T-helper 17 cell (primary cell): Measurements from ENCODE around the gene MTTP. TPM values are rescaled to one million over a fixed set of nuclear protein-coding genes. Genes with fewer than 3 reads are reported as not detected.

ENCODE experiments used
- ATAC-seq: fragments of 150-1000 bp; cut with Tn5 transposase; 2 replicates; pipeline ENCODE4 v1.10.0; 2021; ENCODE audit warnings: mild to moderate bottlenecking, moderate library complexity
- DNase-seq, 3 donors: peaks; one replicate each; pipeline versions ENCODE4 v3.0.0 to v3.0.0-alpha.2; 2020 to 2021
- H3K9me3 ChIP-seq: one replicate; pipeline ENCODE4 v1.7.0; 2013; ENCODE audit warnings: low read length, mild to moderate bottlenecking; ENCODE audit not compliant: control insufficient read depth, poor library complexity, severe bottlenecking
- H3K27ac Mint-ChIP-seq: one replicate; pipeline ENCODE4 v1.8.0; 2022; ENCODE audit warnings: mild to moderate bottlenecking, moderate library complexity, mixed read lengths
- H3K27me3 Mint-ChIP-seq: one replicate; pipeline ENCODE4 v1.8.0; 2022; ENCODE audit warnings: mixed read lengths
- H3K36me3 Mint-ChIP-seq: one replicate; pipeline ENCODE4 v1.8.0; 2022; ENCODE audit warnings: low read depth, mixed read lengths
- H3K4me1 Mint-ChIP-seq: one replicate; pipeline ENCODE4 v1.8.0; 2022; ENCODE audit warnings: mild to moderate bottlenecking, mixed read lengths
- H3K4me3 Mint-ChIP-seq: one replicate; pipeline ENCODE4 v1.8.0; 2022; ENCODE audit warnings: mild to moderate bottlenecking, moderate library complexity, mixed read lengths
- total RNA-seq, 4 donors: library from RNA in 2 of 4; stranded (reverse) in 2 of 4; gene quantifications; one replicate each; pipeline ENCODE4 v1.2.3 and lab custom pipeline; 2022 to 2026

The MTTP gene
- total RNA-seq, 2 donors from 2014 or later: not detected

GRCh38 chr4:99610605-99611175 lies 36.1 kb downstream of the MTTP start:
- no peaks in the 10 kb centered on the region for H3K4me1 Mint-ChIP-seq
- H3K9me3 ChIP-seq: no peaks in the 10 kb centered on the region
- DNase-seq (no peak), ATAC-seq (no peak)
- peaks cover 41% of the 10 kb centered on the region for H3K27me3 Mint-ChIP-seq
- H3K27ac Mint-ChIP-seq: no peak overlapping the region
- H3K4me3 Mint-ChIP-seq: no peak overlapping the region
- H3K36me3 Mint-ChIP-seq: no peaks in the 10 kb centered on the region

- no peak overlapping the region for H3K4me3 Mint-ChIP-seq
- H3K36me3 Mint-ChIP-seq: no peaks in the 10 kb centered on the region
- no peaks in the 10 kb centered on the region for H3K4me1 Mint-ChIP-seq
- peaks cover 43% of the 10 kb centered on the region for H3K27me3 Mint-ChIP-seq
- ATAC-seq: no peak
- no peak for DNase-seq
- H3K9me3 ChIP-seq: no peaks in the 10 kb centered on the region
- H3K27ac Mint-ChIP-seq: no peak overlapping the region
These were observed 37.7 kb downstream of the MTTP start for GRCh38 chr4:99612281-99612680.

- Mint-ChIP-seq H3K4me3 (no peak overlapping the region), H3K27ac (no peak overlapping the region), H3K4me1 (no peaks in the 10 kb centered on the region), H3K36me3 (no peaks in the 10 kb centered on the region), H3K27me3 (peaks cover 43% of the 10 kb centered on the region)
- no peaks in the 10 kb centered on the region for H3K9me3 ChIP-seq
- DNase-seq (no peak), ATAC-seq (no peak)
These were observed 38.1 kb downstream of the MTTP start for GRCh38 chr4:99612704-99613103.

GRCh38 chr4:99614491-99614890 lies 39.9 kb downstream of the MTTP start:
- no peaks in the 10 kb centered on the region for H3K9me3 ChIP-seq
- DNase-seq (no peak), ATAC-seq (no peak)
- Mint-ChIP-seq H3K36me3 (no peaks in the 10 kb centered on the region), H3K4me1 (no peaks in the 10 kb centered on the region), H3K4me3 (no peak overlapping the region), H3K27ac (no peak overlapping the region), H3K27me3 (peaks cover 41% of the 10 kb centered on the region)

GRCh38 chr4:99615170-99615820 lies 40.7 kb downstream of the MTTP start:
- H3K9me3 ChIP-seq: no peaks in the 10 kb centered on the region
- ATAC-seq (no peak), DNase-seq (no peak)
- Mint-ChIP-seq H3K4me1 (no peaks in the 10 kb centered on the region), H3K27me3 (peaks cover 39% of the 10 kb centered on the region), H3K4me3 (no peak overlapping the region), H3K27ac (no peak overlapping the region), H3K36me3 (no peaks in the 10 kb centered on the region)

- H3K9me3 ChIP-seq: no peaks in the 10 kb centered on the region
- H3K27ac Mint-ChIP-seq: no peak overlapping the region
- ATAC-seq: no peak
- H3K36me3 Mint-ChIP-seq: no peaks in the 10 kb centered on the region
- no peak overlapping the region for H3K4me3 Mint-ChIP-seq
- no peaks in the 10 kb centered on the region for H3K4me1 Mint-ChIP-seq
- peaks cover 31% of the 10 kb centered on the region for H3K27me3 Mint-ChIP-seq
- DNase-seq: no peak
These were observed 42.8 kb downstream of the MTTP start for GRCh38 chr4:99617374-99617773.

- no peak overlapping the region for H3K27ac Mint-ChIP-seq
These were observed 47.7 kb downstream of the MTTP start for GRCh38 chr4:99622341-99622740.

GRCh38 chr4:99624141-99624719 lies 49.6 kb downstream of the MTTP start:
- peaks cover 36% of the 10 kb centered on the region for H3K27me3 Mint-ChIP-seq
- ATAC-seq (peak; percentile 50), DNase-seq (no peak)
- H3K9me3 ChIP-seq: no peaks in the 10 kb centered on the region
- H3K4me1 Mint-ChIP-seq: no peaks in the 10 kb centered on the region
- H3K36me3 Mint-ChIP-seq: no peaks in the 10 kb centered on the region
- no peak overlapping the region for H3K27ac Mint-ChIP-seq
- no peak overlapping the region for H3K4me3 Mint-ChIP-seq

More at GRCh38 chr4:99622341-99622740, 47.7 kb downstream of the MTTP start:
- H3K9me3 ChIP-seq: no peaks in the 10 kb centered on the region
- no peaks in the 10 kb centered on the region for H3K36me3 Mint-ChIP-seq
- no peak overlapping the region for H3K4me3 Mint-ChIP-seq
- DNase-seq (no peak), ATAC-seq (no peak)
- peaks cover 34% of the 10 kb centered on the region for H3K27me3 Mint-ChIP-seq
- H3K4me1 Mint-ChIP-seq: no peaks in the 10 kb centered on the region

- no peaks in the 10 kb centered on the region for H3K9me3 ChIP-seq
- no peak overlapping the region for H3K4me3 Mint-ChIP-seq
- H3K27me3 Mint-ChIP-seq: peaks cover 35% of the 10 kb centered on the region
- DNase-seq: no peak
- H3K36me3 Mint-ChIP-seq: no peaks in the 10 kb centered on the region
- no peak for ATAC-seq
- no peak overlapping the region for H3K27ac Mint-ChIP-seq
- H3K4me1 Mint-ChIP-seq: no peaks in the 10 kb centered on the region
These were observed 50.7 kb downstream of the MTTP start for GRCh38 chr4:99625369-99625768.

GRCh38 chr4:99628040-99628439 lies 53.4 kb downstream of the MTTP start:
- H3K9me3 ChIP-seq: no peaks in the 10 kb centered on the region
- Mint-ChIP-seq H3K4me3 (no peak overlapping the region), H3K27me3 (peaks cover 31% of the 10 kb centered on the region), H3K36me3 (no peaks in the 10 kb centered on the region), H3K4me1 (no peaks in the 10 kb centered on the region), H3K27ac (no peak overlapping the region)
- ATAC-seq (no peak), DNase-seq (no peak)

GRCh38 chr4:99629962-99630554 lies 55.4 kb downstream of the MTTP start:
- no peak for ATAC-seq
- no peaks in the 10 kb centered on the region for H3K36me3 Mint-ChIP-seq
- H3K4me1 Mint-ChIP-seq: no peaks in the 10 kb centered on the region
- no peak overlapping the region for H3K27ac Mint-ChIP-seq
- H3K4me3 Mint-ChIP-seq: no peak overlapping the region
- DNase-seq: no peak
- H3K9me3 ChIP-seq: no peaks in the 10 kb centered on the region
- H3K27me3 Mint-ChIP-seq: peaks cover 25% of the 10 kb centered on the region

GRCh38 chr4:99630857-99631360 lies 56.3 kb downstream of the MTTP start:
- H3K27me3 Mint-ChIP-seq: peaks cover 24% of the 10 kb centered on the region
- H3K9me3 ChIP-seq: no peaks in the 10 kb centered on the region
- no peak for ATAC-seq
- H3K4me3 Mint-ChIP-seq: no peak overlapping the region
- H3K36me3 Mint-ChIP-seq: no peaks in the 10 kb centered on the region
- DNase-seq: no peak
- H3K4me1 Mint-ChIP-seq: no peaks in the 10 kb centered on the region
- H3K27ac Mint-ChIP-seq: no peak overlapping the region

- peaks cover 2% of the 10 kb centered on the region for H3K36me3 Mint-ChIP-seq
- ATAC-seq (no peak), DNase-seq (no peak)
- H3K9me3 ChIP-seq: no peaks in the 10 kb centered on the region
- peaks cover 19% of the 10 kb centered on the region for H3K27me3 Mint-ChIP-seq
- no peak overlapping the region for H3K27ac Mint-ChIP-seq
- no peak overlapping the region for H3K4me3 Mint-ChIP-seq
- H3K4me1 Mint-ChIP-seq: no peaks in the 10 kb centered on the region
These were observed 59.1 kb downstream of the MTTP start for GRCh38 chr4:99633772-99634171.
